Ishikawa (cell line): Measurements from ENCODE around the gene GFI1.

ENCODE experiments used
- CEBPB ChIP-seq: IDR thresholded peaks from 2 replicates; pipeline ENCODE4 v1.6.1; 2012
- NFIC ChIP-seq: IDR thresholded peaks from 2 replicates; pipeline ENCODE4 v1.6.1; 2012
- RAD21 ChIP-seq: IDR thresholded peaks from 2 replicates; pipeline ENCODE4 v1.6.1; 2012; ENCODE audit warnings: low read depth
- TAF1 ChIP-seq: IDR thresholded peaks from 2 replicates; pipeline ENCODE4 v1.6.1; 2012; ENCODE audit warnings: low read depth, mild to moderate bottlenecking
- TEAD4 ChIP-seq: IDR thresholded peaks from 2 replicates; pipeline ENCODE4 v1.6.1; 2012
- ZBTB7A ChIP-seq: IDR thresholded peaks from 2 replicates; pipeline ENCODE4 v1.6.1; 2012; ENCODE audit warnings: low read depth
- TF ChIP-seq, protein P1 (sequence below): IDR thresholded peaks from 2 replicates; pipeline ENCODE4 v1.6.1; 2012
- TF ChIP-seq, protein P2 (sequence below): IDR thresholded peaks from 2 replicates; pipeline ENCODE4 v1.6.1; 2012; ENCODE audit warnings: low read depth, mild to moderate bottlenecking

DNA sequence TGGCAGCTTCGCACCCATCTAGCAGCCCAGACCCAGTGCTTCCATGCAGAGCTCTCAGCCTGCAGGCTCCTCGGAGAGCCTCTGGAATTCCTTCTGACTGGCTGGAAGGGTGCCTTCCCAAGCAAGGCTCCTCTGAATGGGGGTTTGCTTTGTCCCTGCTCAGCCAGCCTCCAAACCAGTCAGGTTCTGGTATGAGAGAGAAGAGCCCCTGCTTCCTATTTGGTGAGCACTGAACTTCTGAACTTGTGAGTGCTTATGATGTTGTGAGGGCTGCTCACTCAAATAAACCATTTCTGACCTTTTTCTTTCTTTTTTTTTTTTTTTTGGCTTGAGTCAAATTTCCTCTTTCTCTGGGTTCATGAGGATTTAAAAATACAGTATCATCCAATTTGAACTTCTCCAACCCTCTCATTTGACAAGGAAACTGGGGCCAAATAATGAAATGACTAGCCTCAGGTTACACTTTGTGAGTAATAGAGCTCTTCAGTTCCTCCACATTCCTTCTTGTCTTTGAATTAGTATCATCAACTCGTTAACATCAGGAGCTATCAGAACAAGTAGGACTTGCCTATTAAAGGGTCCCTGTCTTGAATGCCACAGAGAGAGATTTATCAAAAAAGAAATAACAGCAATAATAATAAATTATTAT lies 39.6 kb downstream of the GFI1 start:
- TF ChIP-seq NFIC (no peak), TAF1 (no peak), TEAD4 (no peak), RAD21 (no peak), CEBPB (no peak), ZBTB7A (no peak)
- TF ChIP-seq, protein P1, sequence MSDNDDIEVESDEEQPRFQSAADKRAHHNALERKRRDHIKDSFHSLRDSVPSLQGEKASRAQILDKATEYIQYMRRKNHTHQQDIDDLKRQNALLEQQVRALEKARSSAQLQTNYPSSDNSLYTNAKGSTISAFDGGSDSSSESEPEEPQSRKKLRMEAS = no peak
- TF ChIP-seq, protein P2, sequence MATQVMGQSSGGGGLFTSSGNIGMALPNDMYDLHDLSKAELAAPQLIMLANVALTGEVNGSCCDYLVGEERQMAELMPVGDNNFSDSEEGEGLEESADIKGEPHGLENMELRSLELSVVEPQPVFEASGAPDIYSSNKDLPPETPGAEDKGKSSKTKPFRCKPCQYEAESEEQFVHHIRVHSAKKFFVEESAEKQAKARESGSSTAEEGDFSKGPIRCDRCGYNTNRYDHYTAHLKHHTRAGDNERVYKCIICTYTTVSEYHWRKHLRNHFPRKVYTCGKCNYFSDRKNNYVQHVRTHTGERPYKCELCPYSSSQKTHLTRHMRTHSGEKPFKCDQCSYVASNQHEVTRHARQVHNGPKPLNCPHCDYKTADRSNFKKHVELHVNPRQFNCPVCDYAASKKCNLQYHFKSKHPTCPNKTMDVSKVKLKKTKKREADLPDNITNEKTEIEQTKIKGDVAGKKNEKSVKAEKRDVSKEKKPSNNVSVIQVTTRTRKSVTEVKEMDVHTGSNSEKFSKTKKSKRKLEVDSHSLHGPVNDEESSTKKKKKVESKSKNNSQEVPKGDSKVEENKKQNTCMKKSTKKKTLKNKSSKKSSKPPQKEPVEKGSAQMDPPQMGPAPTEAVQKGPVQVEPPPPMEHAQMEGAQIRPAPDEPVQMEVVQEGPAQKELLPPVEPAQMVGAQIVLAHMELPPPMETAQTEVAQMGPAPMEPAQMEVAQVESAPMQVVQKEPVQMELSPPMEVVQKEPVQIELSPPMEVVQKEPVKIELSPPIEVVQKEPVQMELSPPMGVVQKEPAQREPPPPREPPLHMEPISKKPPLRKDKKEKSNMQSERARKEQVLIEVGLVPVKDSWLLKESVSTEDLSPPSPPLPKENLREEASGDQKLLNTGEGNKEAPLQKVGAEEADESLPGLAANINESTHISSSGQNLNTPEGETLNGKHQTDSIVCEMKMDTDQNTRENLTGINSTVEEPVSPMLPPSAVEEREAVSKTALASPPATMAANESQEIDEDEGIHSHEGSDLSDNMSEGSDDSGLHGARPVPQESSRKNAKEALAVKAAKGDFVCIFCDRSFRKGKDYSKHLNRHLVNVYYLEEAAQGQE = no peak
